HG03354 (cell line): Measurements from ENCODE around the gene INSM1.

Experiments
- ATAC-seq: cut with Tn5 transposase; IDR thresholded peaks from one replicate; pipeline ENCODE4 v1.9.1; 2021; ENCODE audit warnings: mild to moderate bottlenecking; ENCODE audit not compliant: unreplicated experiment, poor library complexity, severe bottlenecking

The INSM1 gene

GRCh38 chr20:20414640-20415220, 46.8 kb downstream of the INSM1 start:
- no peak for ATAC-seq

GRCh38 chr20:20415321-20415720, 47.4 kb downstream of the INSM1 start:
- no peak for ATAC-seq

- no peak for ATAC-seq
Measured at GRCh38 chr20:20417876-20418676, 50.2 kb downstream of the INSM1 start.
